C4-2B (cell line): ENCODE measurements around the gene NUP210.

Experiments
- CTCF ChIP-seq: fragments of 450-650 bp; conservative IDR thresholded peaks from 2 replicates; pipeline ENCODE4 v1.5.1; 2017; ENCODE audit warnings: mild to moderate bottlenecking
- ZFX ChIP-seq: fragments of 450-650 bp; IDR thresholded peaks from 2 replicates; pipeline ENCODE4 v1.6.1; 2017

- no peak for TF ChIP-seq CTCF
- TF ChIP-seq ZFX, result no peak
These were observed 13.8 kb upstream of the NUP210 start for GRCh38 chr3:13433912-13434311.
